HEK293 (cell line): ENCODE measurements around the gene D2HGDH.

Experiments
- CTCF ChIA-PET: fragments of 350-600 bp; formaldehyde crosslinking; extraction: SDS; loops from one replicate; lab custom pipeline; 2021; ENCODE audit warnings: antibody characterized with exemption; lab: Yijun Ruan, JAX
- POLR2A ChIA-PET: fragments of 300-600 bp; formaldehyde crosslinking; extraction: SDS; loops from one replicate; lab custom pipeline; 2020; ENCODE audit warnings: antibody characterized with exemption, inconsistent platforms; lab: Yijun Ruan, JAX
- H3K27ac ChIP-seq: fragments of 200-500 bp; sonication (Bioruptor generic); 2 replicates; pipeline ENCODE4 v1.5.1; 2014; ENCODE audit warnings: low read depth, low read length, control low read depth, inconsistent platforms; ENCODE audit errors: extremely low read depth
- H3K36me3 ChIP-seq, 2 experiments: fragments of 200-500 bp in 1 of 2; sonication (Bioruptor generic) in 1 of 2; 1 replicate in 1 of 2; 2 replicates in 1 of 2; pipeline ENCODE4 v1.5.1; 2014 to 2017; ENCODE audit warnings: inconsistent platforms in 2 of 2, low read length in 2 of 2; ENCODE audit not compliant: control insufficient read depth in 2 of 2, insufficient read depth in 1 of 2
- H3K4me1 ChIP-seq: fragments of 200-500 bp; sonication (Bioruptor generic); 2 replicates; pipeline ENCODE4 v1.5.1; 2014; ENCODE audit warnings: mild to moderate bottlenecking, low read length, inconsistent platforms; ENCODE audit not compliant: control insufficient read depth, insufficient read depth
- H3K4me3 ChIP-seq: 2 replicates; pipeline ENCODE4 v1.5.1; 2011; ENCODE audit warnings: low read depth, mild to moderate bottlenecking, control low read depth, low read length, moderate library complexity
- H3K9me3 ChIP-seq: fragments of 200-500 bp; sonication (Bioruptor generic); 2 replicates; pipeline ENCODE4 v1.5.1; 2014; ENCODE audit warnings: low read depth, low read length, inconsistent platforms; ENCODE audit not compliant: control insufficient read depth, insufficient read depth
- EGR2 ChIP-seq: fragments of 450-650 bp; formaldehyde crosslinking; IDR thresholded peaks from 2 replicates; pipeline ENCODE4 v1.5.1; 2016; ENCODE audit warnings: low read depth, missing biosample characterization, missing genetic modification characterization
- KLF10 ChIP-seq: fragments of 450-650 bp; IDR thresholded peaks from 2 replicates; pipeline ENCODE4 v1.5.1; 2018; ENCODE audit warnings: missing biosample characterization, mild to moderate bottlenecking, missing genetic modification characterization
- MYNN ChIP-seq: fragments of 450-650 bp; formaldehyde crosslinking; IDR thresholded peaks from 2 replicates; pipeline ENCODE4 v1.5.1; 2016; ENCODE audit warnings: missing biosample characterization, missing genetic modification characterization, borderline replicate concordance
- SCRT2 ChIP-seq: fragments of 450-650 bp; formaldehyde crosslinking; IDR thresholded peaks from 2 replicates; pipeline ENCODE4 v1.5.1; 2016; ENCODE audit warnings: missing biosample characterization, missing genetic modification characterization
- SETDB1 ChIP-seq: IDR thresholded peaks from one replicate; pipeline ENCODE4 v1.6.1; 2017; ENCODE audit warnings: mild to moderate bottlenecking, low read length, moderate library complexity, mixed read lengths; ENCODE audit not compliant: insufficient read length
- SP7 ChIP-seq: fragments of 450-650 bp; formaldehyde crosslinking; IDR thresholded peaks from 2 replicates; pipeline ENCODE4 v1.5.1; 2016; ENCODE audit warnings: missing biosample characterization, missing genetic modification characterization
- TCF7L2 ChIP-seq: IDR thresholded peaks from 2 replicates; pipeline ENCODE4 v1.6.1; 2011; ENCODE audit warnings: low read depth, mild to moderate bottlenecking, inconsistent platforms, low read length, moderate library complexity, borderline replicate concordance
- YY2 ChIP-seq: fragments of 450-650 bp; formaldehyde crosslinking; IDR thresholded peaks from 2 replicates; pipeline ENCODE4 v1.5.1; 2016; ENCODE audit warnings: missing biosample characterization, missing genetic modification characterization
- ZFHX2 ChIP-seq: fragments of 450-650 bp; formaldehyde crosslinking; conservative IDR thresholded peaks from 2 replicates; pipeline ENCODE4 v1.5.1; 2016; ENCODE audit warnings: missing biosample characterization, missing genetic modification characterization
- ZIC2 ChIP-seq: fragments of 450-650 bp; formaldehyde crosslinking; IDR thresholded peaks from 2 replicates; pipeline ENCODE4 v1.5.1; 2016; ENCODE audit warnings: missing biosample characterization, missing genetic modification characterization
- ZNF140 ChIP-seq: fragments of 450-650 bp; formaldehyde crosslinking; IDR thresholded peaks from 2 replicates; pipeline ENCODE4 v1.5.1; 2016; ENCODE audit warnings: missing biosample characterization, missing genetic modification characterization
- ZNF221 ChIP-seq: fragments of 450-650 bp; formaldehyde crosslinking; IDR thresholded peaks from 2 replicates; pipeline ENCODE4 v1.5.1; 2017; ENCODE audit warnings: missing biosample characterization, missing genetic modification characterization, borderline replicate concordance
- ZNF239 ChIP-seq: fragments of 450-650 bp; formaldehyde crosslinking; IDR thresholded peaks from 2 replicates; pipeline ENCODE4 v1.5.1; 2016; ENCODE audit warnings: missing biosample characterization, missing genetic modification characterization
- ZNF335 ChIP-seq: fragments of 450-650 bp; formaldehyde crosslinking; conservative IDR thresholded peaks from 2 replicates; pipeline ENCODE4 v1.5.1; 2016; ENCODE audit warnings: missing biosample characterization, missing genetic modification characterization
- ZNF37A ChIP-seq: fragments of 450-650 bp; IDR thresholded peaks from 2 replicates; pipeline ENCODE4 v1.5.1; 2018; ENCODE audit warnings: missing biosample characterization, missing genetic modification characterization
- ZNF394 ChIP-seq: fragments of 450-650 bp; formaldehyde crosslinking; IDR thresholded peaks from 2 replicates; pipeline ENCODE4 v1.5.1; 2016; ENCODE audit warnings: missing biosample characterization, missing genetic modification characterization, mild to moderate bottlenecking, moderate library complexity, borderline replicate concordance
- ZNF514 ChIP-seq: fragments of 450-650 bp; formaldehyde crosslinking; IDR thresholded peaks from 2 replicates; pipeline ENCODE4 v1.5.1; 2016; ENCODE audit warnings: missing biosample characterization, missing genetic modification characterization
- ZNF544 ChIP-seq: fragments of 450-650 bp; formaldehyde crosslinking; IDR thresholded peaks from 2 replicates; pipeline ENCODE4 v1.5.0; 2017; ENCODE audit warnings: missing biosample characterization, missing genetic modification characterization
- ZNF654 ChIP-seq: fragments of 450-650 bp; formaldehyde crosslinking; IDR thresholded peaks from 2 replicates; pipeline ENCODE4 v1.5.1; 2016; ENCODE audit warnings: low read depth, missing biosample characterization, missing genetic modification characterization
- ZNF664 ChIP-seq: fragments of 450-650 bp; formaldehyde crosslinking; IDR thresholded peaks from 2 replicates; pipeline ENCODE4 v1.5.1; 2016; ENCODE audit warnings: missing biosample characterization, missing genetic modification characterization
- ZSCAN16 ChIP-seq: fragments of 450-650 bp; formaldehyde crosslinking; IDR thresholded peaks from 2 replicates; pipeline ENCODE4 v1.5.1; 2016; ENCODE audit warnings: missing biosample characterization, missing genetic modification characterization
- ZSCAN30 ChIP-seq: fragments of 450-650 bp; IDR thresholded peaks from 2 replicates; pipeline ENCODE4 v1.5.1; 2018; ENCODE audit warnings: missing biosample characterization, mild to moderate bottlenecking, missing genetic modification characterization, moderate library complexity
- TF ChIP-seq, protein P1 (sequence below): fragments of 450-650 bp; formaldehyde crosslinking; IDR thresholded peaks from 2 replicates; pipeline ENCODE4 v1.5.1; 2016; ENCODE audit warnings: missing biosample characterization, missing genetic modification characterization
- TF ChIP-seq, protein P2 (sequence below): fragments of 450-650 bp; formaldehyde crosslinking; conservative IDR thresholded peaks from 2 replicates; pipeline ENCODE4 v1.5.1; 2016; ENCODE audit warnings: low read depth, missing biosample characterization, missing genetic modification characterization
- TF ChIP-seq, protein P3 (sequence below): fragments of 450-650 bp; formaldehyde crosslinking; IDR thresholded peaks from 2 replicates; pipeline ENCODE4 v1.5.1; 2017; ENCODE audit warnings: missing biosample characterization, mild to moderate bottlenecking, missing genetic modification characterization, moderate library complexity
- TF ChIP-seq, protein P4 (sequence below): fragments of 450-650 bp; formaldehyde crosslinking; IDR thresholded peaks from 2 replicates; pipeline ENCODE4 v1.5.1; 2016; ENCODE audit warnings: missing biosample characterization, missing genetic modification characterization

D2HGDH gene

DNA sequence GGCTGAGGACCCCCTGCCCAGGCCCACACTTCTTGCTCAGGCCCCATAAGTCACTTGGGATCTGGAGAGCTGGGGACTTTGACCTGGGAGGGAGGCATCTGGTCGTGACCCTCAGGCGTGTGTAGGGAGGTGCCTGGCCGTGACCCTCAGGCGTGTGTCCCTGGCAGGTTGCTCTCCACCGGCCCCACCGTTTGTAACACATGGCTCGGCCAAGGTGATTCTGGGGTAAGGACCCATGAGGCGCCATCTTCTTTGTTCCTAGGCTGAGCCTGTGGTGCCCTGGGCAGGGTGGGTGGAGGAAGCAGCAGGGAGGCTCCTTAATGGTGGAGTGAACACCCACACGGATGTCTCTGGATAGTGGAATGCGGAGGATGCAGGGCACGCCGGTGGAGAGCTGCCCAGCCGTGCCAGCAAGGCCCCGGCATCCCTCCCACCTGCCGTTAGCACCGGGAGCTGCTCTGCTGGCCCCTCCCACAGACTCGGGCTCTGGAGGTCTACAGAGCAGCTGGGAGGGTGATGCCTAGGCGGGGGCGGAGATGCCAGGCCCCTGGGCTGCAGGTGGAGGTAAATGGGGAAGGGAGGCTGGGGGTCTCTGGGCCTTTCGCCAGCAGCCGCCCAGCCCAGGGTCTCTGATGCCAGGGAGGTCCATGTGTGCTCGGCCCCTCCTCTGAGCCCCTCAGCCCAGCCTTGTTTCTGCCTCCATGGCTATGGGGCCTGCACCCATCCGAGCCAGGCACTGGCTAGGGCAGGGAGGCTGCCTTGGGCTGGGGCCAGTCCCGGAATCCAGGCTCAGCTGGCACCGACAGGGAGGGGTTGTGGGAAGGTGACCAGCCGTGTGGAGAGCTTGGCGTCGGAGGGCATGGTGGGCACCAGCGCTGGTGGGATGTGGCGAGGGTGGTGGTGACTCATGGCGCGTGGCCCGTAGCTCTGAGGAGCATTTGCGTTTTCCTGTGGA lies 41.1 kb downstream of the D2HGDH start:
- no peak overlapping the region for H3K4me3 ChIP-seq
- no peaks in the 10 kb centered on the region for H3K9me3 ChIP-seq
- no peak overlapping the region for H3K27ac ChIP-seq
- CTCF ChIA-PET: no interaction called here
- POLR2A ChIA-PET: interaction anchor here (0.7 kb wide), 1 partner anchor 14 kb away, joined by 3 read pairs; no protein-coding TSS in a partner anchor
- no peaks in the 10 kb centered on the region for H3K4me1 ChIP-seq
- no peaks in the 10 kb centered on the region for H3K36me3 ChIP-seq
- no peak for TF ChIP-seq KLF10 (tag by site-specific recombination)
- no peak for TF ChIP-seq ZNF239 (tag by site-specific recombination)
- TF ChIP-seq ZNF140 (tag by site-specific recombination): no peak
- TF ChIP-seq ZNF37A (tag by site-specific recombination): no peak
- TF ChIP-seq ZSCAN30 (tag by site-specific recombination): no peak
- peak; percentile 82 for TF ChIP-seq ZFHX2 (tag by site-specific recombination)
- no peak for TF ChIP-seq ZNF394 (tag by site-specific recombination)
- TF ChIP-seq ZIC2 (tag by site-specific recombination): 0 out of 2 replicates have a peak, but pooled peaks have one; percentile 10
- no peak for TF ChIP-seq MYNN
- TF ChIP-seq SETDB1: no peak
- TF ChIP-seq, protein P1, sequence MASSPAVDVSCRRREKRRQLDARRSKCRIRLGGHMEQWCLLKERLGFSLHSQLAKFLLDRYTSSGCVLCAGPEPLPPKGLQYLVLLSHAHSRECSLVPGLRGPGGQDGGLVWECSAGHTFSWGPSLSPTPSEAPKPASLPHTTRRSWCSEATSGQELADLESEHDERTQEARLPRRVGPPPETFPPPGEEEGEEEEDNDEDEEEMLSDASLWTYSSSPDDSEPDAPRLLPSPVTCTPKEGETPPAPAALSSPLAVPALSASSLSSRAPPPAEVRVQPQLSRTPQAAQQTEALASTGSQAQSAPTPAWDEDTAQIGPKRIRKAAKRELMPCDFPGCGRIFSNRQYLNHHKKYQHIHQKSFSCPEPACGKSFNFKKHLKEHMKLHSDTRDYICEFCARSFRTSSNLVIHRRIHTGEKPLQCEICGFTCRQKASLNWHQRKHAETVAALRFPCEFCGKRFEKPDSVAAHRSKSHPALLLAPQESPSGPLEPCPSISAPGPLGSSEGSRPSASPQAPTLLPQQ (tag by site-specific recombination): no peak
- no peak for TF ChIP-seq ZNF335 (tag by site-specific recombination)
- TF ChIP-seq, protein P2, sequence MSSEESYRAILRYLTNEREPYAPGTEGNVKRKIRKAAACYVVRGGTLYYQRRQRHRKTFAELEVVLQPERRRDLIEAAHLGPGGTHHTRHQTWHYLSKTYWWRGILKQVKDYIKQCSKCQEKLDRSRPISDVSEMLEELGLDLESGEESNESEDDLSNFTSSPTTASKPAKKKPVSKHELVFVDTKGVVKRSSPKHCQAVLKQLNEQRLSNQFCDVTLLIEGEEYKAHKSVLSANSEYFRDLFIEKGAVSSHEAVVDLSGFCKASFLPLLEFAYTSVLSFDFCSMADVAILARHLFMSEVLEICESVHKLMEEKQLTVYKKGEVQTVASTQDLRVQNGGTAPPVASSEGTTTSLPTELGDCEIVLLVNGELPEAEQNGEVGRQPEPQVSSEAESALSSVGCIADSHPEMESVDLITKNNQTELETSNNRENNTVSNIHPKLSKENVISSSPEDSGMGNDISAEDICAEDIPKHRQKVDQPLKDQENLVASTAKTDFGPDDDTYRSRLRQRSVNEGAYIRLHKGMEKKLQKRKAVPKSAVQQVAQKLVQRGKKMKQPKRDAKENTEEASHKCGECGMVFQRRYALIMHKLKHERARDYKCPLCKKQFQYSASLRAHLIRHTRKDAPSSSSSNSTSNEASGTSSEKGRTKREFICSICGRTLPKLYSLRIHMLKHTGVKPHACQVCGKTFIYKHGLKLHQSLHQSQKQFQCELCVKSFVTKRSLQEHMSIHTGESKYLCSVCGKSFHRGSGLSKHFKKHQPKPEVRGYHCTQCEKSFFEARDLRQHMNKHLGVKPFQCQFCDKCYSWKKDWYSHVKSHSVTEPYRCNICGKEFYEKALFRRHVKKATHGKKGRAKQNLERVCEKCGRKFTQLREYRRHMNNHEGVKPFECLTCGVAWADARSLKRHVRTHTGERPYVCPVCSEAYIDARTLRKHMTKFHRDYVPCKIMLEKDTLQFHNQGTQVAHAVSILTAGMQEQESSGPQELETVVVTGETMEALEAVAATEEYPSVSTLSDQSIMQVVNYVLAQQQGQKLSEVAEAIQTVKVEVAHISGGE (tag by site-specific recombination): no peak
- no peak for TF ChIP-seq TCF7L2
- TF ChIP-seq ZNF654 (tag by site-specific recombination): no peak
- no peak for TF ChIP-seq YY2 (tag by site-specific recombination)
- no peak for TF ChIP-seq ZNF664 (tag by site-specific recombination)
- no peak for TF ChIP-seq ZNF221 (tag by site-specific recombination)
- no peak for TF ChIP-seq ZSCAN16 (tag by site-specific recombination)
- TF ChIP-seq, protein P3, sequence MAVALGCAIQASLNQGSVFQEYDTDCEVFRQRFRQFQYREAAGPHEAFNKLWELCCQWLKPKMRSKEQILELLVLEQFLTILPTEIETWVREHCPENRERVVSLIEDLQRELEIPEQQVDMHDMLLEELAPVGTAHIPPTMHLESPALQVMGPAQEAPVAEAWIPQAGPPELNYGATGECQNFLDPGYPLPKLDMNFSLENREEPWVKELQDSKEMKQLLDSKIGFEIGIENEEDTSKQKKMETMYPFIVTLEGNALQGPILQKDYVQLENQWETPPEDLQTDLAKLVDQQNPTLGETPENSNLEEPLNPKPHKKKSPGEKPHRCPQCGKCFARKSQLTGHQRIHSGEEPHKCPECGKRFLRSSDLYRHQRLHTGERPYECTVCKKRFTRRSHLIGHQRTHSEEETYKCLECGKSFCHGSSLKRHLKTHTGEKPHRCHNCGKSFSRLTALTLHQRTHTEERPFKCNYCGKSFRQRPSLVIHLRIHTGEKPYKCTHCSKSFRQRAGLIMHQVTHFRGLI: no peak
- TF ChIP-seq SP7 (tag by site-specific recombination): no peak
- TF ChIP-seq, protein P4, sequence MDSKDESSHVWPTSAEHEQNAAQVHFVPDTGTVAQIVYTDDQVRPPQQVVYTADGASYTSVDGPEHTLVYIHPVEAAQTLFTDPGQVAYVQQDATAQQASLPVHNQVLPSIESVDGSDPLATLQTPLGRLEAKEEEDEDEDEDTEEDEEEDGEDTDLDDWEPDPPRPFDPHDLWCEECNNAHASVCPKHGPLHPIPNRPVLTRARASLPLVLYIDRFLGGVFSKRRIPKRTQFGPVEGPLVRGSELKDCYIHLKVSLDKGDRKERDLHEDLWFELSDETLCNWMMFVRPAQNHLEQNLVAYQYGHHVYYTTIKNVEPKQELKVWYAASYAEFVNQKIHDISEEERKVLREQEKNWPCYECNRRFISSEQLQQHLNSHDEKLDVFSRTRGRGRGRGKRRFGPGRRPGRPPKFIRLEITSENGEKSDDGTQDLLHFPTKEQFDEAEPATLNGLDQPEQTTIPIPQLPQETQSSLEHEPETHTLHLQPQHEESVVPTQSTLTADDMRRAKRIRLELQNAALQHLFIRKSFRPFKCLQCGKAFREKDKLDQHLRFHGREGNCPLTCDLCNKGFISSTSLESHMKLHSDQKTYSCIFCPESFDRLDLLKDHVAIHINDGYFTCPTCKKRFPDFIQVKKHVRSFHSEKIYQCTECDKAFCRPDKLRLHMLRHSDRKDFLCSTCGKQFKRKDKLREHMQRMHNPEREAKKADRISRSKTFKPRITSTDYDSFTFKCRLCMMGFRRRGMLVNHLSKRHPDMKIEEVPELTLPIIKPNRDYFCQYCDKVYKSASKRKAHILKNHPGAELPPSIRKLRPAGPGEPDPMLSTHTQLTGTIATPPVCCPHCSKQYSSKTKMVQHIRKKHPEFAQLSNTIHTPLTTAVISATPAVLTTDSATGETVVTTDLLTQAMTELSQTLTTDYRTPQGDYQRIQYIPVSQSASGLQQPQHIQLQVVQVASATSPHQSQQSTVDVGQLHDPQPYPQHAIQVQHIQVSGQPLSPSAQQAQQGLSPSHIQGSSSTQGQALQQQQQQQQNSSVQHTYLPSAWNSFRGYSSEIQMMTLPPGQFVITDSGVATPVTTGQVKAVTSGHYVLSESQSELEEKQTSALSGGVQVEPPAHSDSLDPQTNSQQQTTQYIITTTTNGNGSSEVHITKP (tag by site-specific recombination): no peak
- TF ChIP-seq ZNF544: no peak
- no peak for TF ChIP-seq SCRT2
- peak; percentile 67; the same call in 1 of the 2 replicates for TF ChIP-seq EGR2 (tag by site-specific recombination)
- TF ChIP-seq ZNF514: no peak
